Smooth muscle cell (in vitro differentiated cells): ENCODE measurements around the gene USP21. TPM values are rescaled to one million over a fixed set of nuclear protein-coding genes. Genes with fewer than 3 reads are reported as not detected.

Source experiments
- DNase-seq: peaks from one replicate; lab custom pipeline; 2025; ENCODE audit not compliant: unreplicated experiment; lab: John Stamatoyannopoulos, UW
- H2AFZ ChIP-seq: fragments of 200-600 bp; sonication (generic); 2 replicates; pipeline ENCODE4 v1.6.0; 2016; ENCODE audit warnings: antibody characterized with exemption, low read depth, mild to moderate bottlenecking
- H3F3A ChIP-seq: fragments of 200-600 bp; sonication (generic); 2 replicates; pipeline ENCODE4 v1.6.0; 2017; ENCODE audit warnings: antibody characterized with exemption, low read depth
- H3K27ac ChIP-seq: fragments of 200-600 bp; sonication (generic); 2 replicates; pipeline ENCODE4 v1.5.1; 2016; ENCODE audit warnings: low read depth, mild to moderate bottlenecking
- H3K27me3 ChIP-seq: fragments of 200-600 bp; sonication (generic); 2 replicates; pipeline ENCODE4 v1.6.1; 2016; ENCODE audit warnings: low read depth, mild to moderate bottlenecking
- H3K36me3 ChIP-seq: fragments of 200-600 bp; sonication (generic); 2 replicates; pipeline ENCODE4 v1.5.1; 2016; ENCODE audit warnings: low read depth
- H3K4me1 ChIP-seq: fragments of 200-600 bp; sonication (generic); 2 replicates; pipeline ENCODE4 v1.5.1; 2016; ENCODE audit warnings: low read depth
- H3K4me2 ChIP-seq: fragments of 200-600 bp; sonication (generic); 2 replicates; pipeline ENCODE4 v1.6.0; 2016; ENCODE audit warnings: mild to moderate bottlenecking
- H3K4me3 ChIP-seq: fragments of 200-600 bp; sonication (generic); 2 replicates; pipeline ENCODE4 v1.5.1; 2016; ENCODE audit warnings: mild to moderate bottlenecking
- H3K79me2 ChIP-seq: fragments of 200-600 bp; sonication (generic); 2 replicates; pipeline ENCODE4 v1.6.0; 2016; ENCODE audit warnings: low read depth, mild to moderate bottlenecking
- H3K9ac ChIP-seq: fragments of 200-600 bp; sonication (generic); 2 replicates; pipeline ENCODE4 v1.6.0; 2016; ENCODE audit warnings: low read depth
- H3K9me3 ChIP-seq: fragments of 200-600 bp; sonication (generic); replicated peaks from 2 replicates; pipeline ENCODE4 v1.5.1; 2016; ENCODE audit warnings: low read depth
- H4K20me1 ChIP-seq: fragments of 200-600 bp; sonication (generic); 2 replicates; pipeline ENCODE4 v1.6.0; 2016; ENCODE audit warnings: low read depth
- CTCF ChIP-seq: fragments of 200-600 bp; sonication (generic); IDR thresholded peaks from 2 replicates; pipeline ENCODE4 v1.5.1; 2017; ENCODE audit warnings: borderline replicate concordance, mild to moderate bottlenecking, antibody characterized with exemption; ENCODE audit not compliant: insufficient read depth, poor library complexity, severe bottlenecking
- WGBS: methylation state at CpG from one replicate; pipeline ENCODE4 v1.1.7; 2016; ENCODE audit warnings: low lambda C conversion rate; 5-methylcytosine and 5-hydroxymethylcytosine counted together
- polyA plus RNA-seq: library from polyadenylated mRNA; unstranded; fragments of >200 nt; fragmentation: Nextera tagmentation; extraction: Ambion mirVana; gene quantifications from 2 replicates; pipeline ENCODE4 v1.2.1, GENCODE V29; 2016
- total RNA-seq: library from RNA; depleted of rRNA; stranded (reverse); fragments of >200 nt; gene quantifications from 2 replicates; pipeline ENCODE4 v1.2.3, GENCODE V29; 2014

USP21 gene
- total and polyA plus RNA-seq, 2 experiments from 2014 or later: 10.7 to 25.4 TPM

DNA sequence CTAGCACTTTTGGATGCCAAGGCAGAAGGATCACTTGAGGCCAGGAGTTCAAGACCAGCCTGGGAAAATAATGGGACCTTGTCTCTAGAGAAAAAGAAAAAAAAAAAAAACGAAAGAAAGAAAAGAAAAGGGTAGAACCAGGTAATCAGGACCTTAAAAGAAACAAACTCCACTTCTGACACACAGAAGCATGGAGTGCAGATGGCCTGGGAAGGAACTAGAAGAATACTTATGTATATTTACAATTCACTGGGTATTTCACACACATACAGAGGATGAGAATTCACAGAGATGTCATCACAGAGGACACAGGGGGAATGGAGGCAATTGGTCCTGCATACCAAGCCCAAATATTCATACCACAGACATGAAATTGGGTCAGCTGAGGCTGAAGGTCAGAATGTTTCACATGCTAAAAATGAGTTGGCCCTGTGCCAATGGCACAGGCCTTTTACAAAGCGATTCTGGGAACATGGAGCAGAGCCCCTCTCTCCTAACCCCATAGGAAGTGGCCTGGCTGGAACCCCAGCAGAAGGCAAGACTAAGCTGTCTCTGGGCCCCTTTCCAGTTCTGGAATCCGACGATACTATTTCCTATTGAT, 13.6 kb downstream of the USP21 start:
- H3K4me1 ChIP-seq: peaks cover 7% of the 10 kb centered on the region
- no peak overlapping the region for H2AFZ ChIP-seq
- H3F3A ChIP-seq: no peaks in the 10 kb centered on the region
- no peaks in the 10 kb centered on the region for H4K20me1 ChIP-seq
- no peak overlapping the region for H3K27ac ChIP-seq
- H3K79me2 ChIP-seq: peaks cover 10% of the 10 kb centered on the region
- 83% methylated on average over 4 of the region's 4 CpGs for WGBS
- no peaks in the 10 kb centered on the region for H3K36me3 ChIP-seq
- no peaks in the 10 kb centered on the region for H3K27me3 ChIP-seq
- no peaks in the 10 kb centered on the region for H3K9me3 ChIP-seq
- no peak overlapping the region for H3K9ac ChIP-seq
- DNase-seq: no peak
- no peak overlapping the region for H3K4me2 ChIP-seq
- TF ChIP-seq CTCF: no peak
- no peak overlapping the region for H3K4me3 ChIP-seq

DNA sequence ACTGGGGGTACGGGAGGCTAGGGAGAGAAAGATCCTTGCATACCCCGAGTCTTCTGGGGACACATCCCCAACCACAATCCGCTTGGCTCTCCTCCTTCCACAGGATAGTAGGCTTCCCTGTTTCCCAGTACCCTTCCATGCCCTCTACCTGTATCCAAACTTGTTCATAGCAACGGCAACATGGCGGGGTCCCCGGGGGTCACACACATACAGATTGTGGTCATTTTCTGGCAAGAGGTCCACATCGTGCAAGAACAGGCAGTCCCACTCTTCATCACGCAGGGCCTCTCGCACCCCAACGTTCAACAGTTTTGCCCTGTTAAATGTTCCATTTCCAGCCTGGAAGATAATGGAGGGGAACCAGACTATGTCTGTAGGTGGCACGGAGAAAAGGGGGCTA, 14.4 kb downstream of the USP21 start:
- Histone ChIP-seq H3K9ac (no peak overlapping the region), H3K4me3 (no peak overlapping the region), H2AFZ (no peak overlapping the region), H3K36me3 (no peaks in the 10 kb centered on the region), H3K27ac (no peak overlapping the region), H3K4me2 (no peak overlapping the region), H3K4me1 (peaks cover 7% of the 10 kb centered on the region), H3K79me2 (peaks cover 10% of the 10 kb centered on the region), H3K27me3 (no peaks in the 10 kb centered on the region), H3K9me3 (no peaks in the 10 kb centered on the region), H3F3A (no peaks in the 10 kb centered on the region), H4K20me1 (no peaks in the 10 kb centered on the region)
- TF ChIP-seq CTCF: no peak
- WGBS: 99% methylated on average over 11 of the region's 11 CpGs
- no peak for DNase-seq

DNA sequence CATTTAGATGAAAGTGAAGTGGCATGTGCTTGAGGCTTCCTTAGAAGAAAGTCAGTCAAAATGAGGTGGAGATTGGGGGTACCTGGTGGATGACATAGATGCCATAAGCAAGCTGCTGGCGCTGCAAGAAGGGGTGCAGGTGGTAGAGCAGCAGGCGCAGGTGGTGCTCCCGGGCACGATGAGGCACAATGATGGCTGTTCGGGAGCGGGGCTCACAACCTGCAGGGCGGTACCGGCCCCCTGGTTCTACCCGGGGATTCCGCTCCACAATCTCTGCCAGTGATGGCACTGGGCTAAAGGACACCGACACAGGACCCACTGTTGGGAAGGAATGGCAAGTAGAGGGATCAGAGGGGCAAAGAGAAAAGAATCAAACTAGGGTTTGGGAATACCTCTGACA, 15.6 kb downstream of the USP21 start:
- Histone ChIP-seq H3K36me3 (no peaks in the 10 kb centered on the region), H4K20me1 (no peaks in the 10 kb centered on the region), H2AFZ (no peak overlapping the region), H3K9me3 (no peaks in the 10 kb centered on the region), H3K9ac (no peak overlapping the region), H3K79me2 (peaks cover 10% of the 10 kb centered on the region), H3K27me3 (no peaks in the 10 kb centered on the region), H3K4me3 (no peak overlapping the region), H3F3A (no peaks in the 10 kb centered on the region), H3K4me1 (peaks cover 7% of the 10 kb centered on the region), H3K27ac (no peak overlapping the region), H3K4me2 (no peak overlapping the region)
- DNase-seq: no peak
- TF ChIP-seq CTCF: no peak
- 98% methylated on average over 11 of the region's 11 CpGs for WGBS
